Measurements from ENCODE around the gene KCNG2.

- TF ChIP-seq, protein P1, sequence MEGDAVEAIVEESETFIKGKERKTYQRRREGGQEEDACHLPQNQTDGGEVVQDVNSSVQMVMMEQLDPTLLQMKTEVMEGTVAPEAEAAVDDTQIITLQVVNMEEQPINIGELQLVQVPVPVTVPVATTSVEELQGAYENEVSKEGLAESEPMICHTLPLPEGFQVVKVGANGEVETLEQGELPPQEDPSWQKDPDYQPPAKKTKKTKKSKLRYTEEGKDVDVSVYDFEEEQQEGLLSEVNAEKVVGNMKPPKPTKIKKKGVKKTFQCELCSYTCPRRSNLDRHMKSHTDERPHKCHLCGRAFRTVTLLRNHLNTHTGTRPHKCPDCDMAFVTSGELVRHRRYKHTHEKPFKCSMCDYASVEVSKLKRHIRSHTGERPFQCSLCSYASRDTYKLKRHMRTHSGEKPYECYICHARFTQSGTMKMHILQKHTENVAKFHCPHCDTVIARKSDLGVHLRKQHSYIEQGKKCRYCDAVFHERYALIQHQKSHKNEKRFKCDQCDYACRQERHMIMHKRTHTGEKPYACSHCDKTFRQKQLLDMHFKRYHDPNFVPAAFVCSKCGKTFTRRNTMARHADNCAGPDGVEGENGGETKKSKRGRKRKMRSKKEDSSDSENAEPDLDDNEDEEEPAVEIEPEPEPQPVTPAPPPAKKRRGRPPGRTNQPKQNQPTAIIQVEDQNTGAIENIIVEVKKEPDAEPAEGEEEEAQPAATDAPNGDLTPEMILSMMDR (IDR thresholded peaks at IDR 0.05): no peak
- TF ChIP-seq POLR2A (IDR thresholded peaks at IDR 0.05; ENCODE audit: low read depth) (no peak), POLR2AphosphoS5 (IDR thresholded peaks at IDR 0.05) (no peak)
Measured at GRCh38 chr18:79900610-79901570, 103.2 kb downstream of the KCNG2 start.
